T-cell (primary cell): ENCODE results near the gene CYP27B1. TPM values are rescaled to one million over a fixed set of nuclear protein-coding genes. Genes with fewer than 3 reads are reported as not detected.

Experiments used
- ATAC-seq, 4 experiments: fragments of 200-7000 bp in 3 of 4; fragments of 150-1000 bp in 1 of 4; cut with Tn5 transposase; replicated peaks in 1 of 4; 1 replicate in 3 of 4; 2 replicates in 1 of 4; pipeline ENCODE4 v1.10.0; 2021; ENCODE audit warnings: moderate library complexity in 3 of 4, mild to moderate bottlenecking in 2 of 4, moderate number of reproducible peaks in 1 of 4
- CTCF ChIA-PET, 2 donors: fragments of 300-600 bp; sonication (Branson Sonifier 250); formaldehyde crosslinking; loops; one replicate each; lab custom pipeline; 2022; ENCODE audit warnings: antibody characterized with exemption in 2 of 2; lab: Charles Lee
- POLR2A ChIA-PET, 2 donors: fragments of 300-600 bp; sonication (Branson Sonifier 250); formaldehyde crosslinking; loops; one replicate each; lab custom pipeline; 2022; ENCODE audit warnings: antibody characterized with exemption in 2 of 2; lab: Charles Lee
- DNase-seq, 35 experiments: peaks; one replicate each; pipeline versions ENCODE4 v3.0.0 to v3.0.0-alpha.2; 2013 to 2023
- H3K27ac ChIP-seq: one replicate; pipeline ENCODE4 v1.5.1; 2013; ENCODE audit warnings: low read length
- H3K27me3 ChIP-seq, 2 experiments: replicated peaks in 1 of 2; 1 replicate in 1 of 2; 2 replicates in 1 of 2; pipeline versions ENCODE4 v1.6.1 to v1.7.0; 2013; ENCODE audit warnings: low read length in 1 of 2, mixed read lengths in 1 of 2; ENCODE audit not compliant: control insufficient read depth in 2 of 2, insufficient read depth in 2 of 2; ENCODE audit errors: extremely low read depth in 1 of 2
- H3K36me3 ChIP-seq, 2 donors: 1 replicate in 1 of 2; 2 replicates in 1 of 2; pipeline versions ENCODE4 v1.6.1 to v1.7.0; 2013; ENCODE audit warnings: low read length in 1 of 2; ENCODE audit not compliant: control insufficient read depth in 2 of 2, insufficient read depth in 1 of 2; ENCODE audit errors: extremely low read depth in 1 of 2
- H3K4me1 ChIP-seq, 2 experiments: 1 replicate in 1 of 2; 2 replicates in 1 of 2; pipeline versions ENCODE4 v1.6.1 to v1.7.0; 2013; ENCODE audit warnings: low read length in 2 of 2, mixed read lengths in 1 of 2; ENCODE audit not compliant: insufficient read depth in 2 of 2, control insufficient read depth in 1 of 2; ENCODE audit errors: extremely low read depth in 1 of 2
- H3K4me3 ChIP-seq, 2 donors: 1 replicate in 1 of 2; 2 replicates in 1 of 2; pipeline versions ENCODE4 v1.5.1 to v1.7.0; 2013; ENCODE audit warnings: mild to moderate bottlenecking in 2 of 2, low read length in 1 of 2, moderate library complexity in 1 of 2; ENCODE audit not compliant: control insufficient read depth in 1 of 2; ENCODE audit errors: extremely low read depth in 1 of 2
- H3K9me3 ChIP-seq: 2 replicates; pipeline ENCODE4 v1.7.0; 2013
- H3K27ac Mint-ChIP-seq, 2 donors: one replicate each; pipeline ENCODE4 v1.8.0; 2020 to 2021; ENCODE audit warnings: mild to moderate bottlenecking in 2 of 2, mixed read lengths in 2 of 2
- H3K27me3 Mint-ChIP-seq, 2 donors: one replicate each; pipeline ENCODE4 v1.8.0; 2021 to 2022; ENCODE audit warnings: mixed read lengths in 2 of 2
- H3K36me3 Mint-ChIP-seq: one replicate; pipeline ENCODE4 v1.8.0; 2021; ENCODE audit warnings: mixed read lengths
- H3K4me1 Mint-ChIP-seq, 3 donors: one replicate each; pipeline ENCODE4 v1.8.0; 2020 to 2022; ENCODE audit warnings: mixed read lengths in 3 of 3, mild to moderate bottlenecking in 1 of 3
- H3K4me3 Mint-ChIP-seq, 3 donors: one replicate each; pipeline ENCODE4 v1.8.0; 2020 to 2022; ENCODE audit warnings: mild to moderate bottlenecking in 3 of 3, mixed read lengths in 3 of 3, moderate library complexity in 3 of 3
- H3K9me3 Mint-ChIP-seq, 3 donors: one replicate each; pipeline ENCODE4 v1.8.0; 2020 to 2022; ENCODE audit warnings: mixed read lengths in 3 of 3
- WGBS: methylation state at CpG from one replicate; pipeline ENCODE4 v1.1.5; 2013; ENCODE audit warnings: missing lambda C conversion rate; ENCODE audit not compliant: insufficient coverage; 5-methylcytosine and 5-hydroxymethylcytosine counted together
- total RNA-seq, 35 experiments: library from RNA in 6 of 35; stranded (reverse) in 6 of 35; fragments of 120-200 nt in 1 of 35; gene quantifications; one replicate each; pipeline versions ENCODE4 v1.2.1 to v1.2.4 and lab custom pipeline; 2013 to 2026

CYP27B1 gene
- total RNA-seq, 5 donors from 2014 or later (not counting 1 experiment from before 2014, with no cell fraction given), result 0.76 to 2.1 (median 1.2) TPM

GRCh38 chr12:57781801-57782200 lies 14.9 kb upstream of the CYP27B1 start:
- H3K9me3 ChIP-seq, result no peaks in the 10 kb centered on the region
- POLR2A ChIA-PET, result interaction anchor here (0.5 to 0.8 kb wide), 5 partner anchors 8 to 138 kb away, joined by 3 read pairs; no protein-coding TSS in a partner anchor
- 54% methylated on average over 2 of the region's 2 CpGs for WGBS
- ATAC-seq (no peak), DNase-seq (peak in 1 of 35 experiments; percentile 19)
- no peaks in the 10 kb centered on the region for H3K27me3 Mint-ChIP-seq
- H3K27me3 ChIP-seq, result no peaks in the 10 kb centered on the region
- peak overlapping the region; percentile 7 to 100 (median 17) for H3K4me3 Mint-ChIP-seq
- H3K27ac Mint-ChIP-seq, result peak overlapping the region; percentile 97 to 99
- peak overlapping the region; percentile 75 for H3K27ac ChIP-seq
- peaks cover 0 to 20% of the 10 kb centered on the region in 2 donors for H3K36me3 ChIP-seq
- CTCF ChIA-PET, result interaction anchor here (0.9 to 2.8 kb wide), 10 partner anchors 10 to 117 kb away, joined by 3 to 14 read pairs (median 4); partner anchors contain the start of genes EEF1AKMT3 (in 1 of the 2) and METTL1 (in 1 of the 2)
- no peak overlapping the region for H3K4me3 ChIP-seq
- H3K9me3 Mint-ChIP-seq, result no peaks in the 10 kb centered on the region
- H3K36me3 Mint-ChIP-seq, result peaks cover 15% of the 10 kb centered on the region
- H3K4me1 ChIP-seq, result peaks cover 22 to 46% of the 10 kb centered on the region in 2 experiments
- peaks cover 50 to 58% (median 52%) of the 10 kb centered on the region in 3 donors for H3K4me1 Mint-ChIP-seq

GRCh38 chr12:57781244-57781643 lies 14.4 kb upstream of the CYP27B1 start:
- Histone ChIP-seq H3K36me3 (peaks cover 0 to 14% of the 10 kb centered on the region in 2 donors), H3K27me3 (no peaks in the 10 kb centered on the region), H3K9me3 (no peaks in the 10 kb centered on the region), H3K4me1 (peaks cover 22 to 46% of the 10 kb centered on the region in 2 experiments), H3K4me3 (no peak overlapping the region), H3K27ac (peak overlapping the region; percentile 75)
- Mint-ChIP-seq H3K27ac (peak overlapping the region; percentile 97 to 99), H3K27me3 (no peaks in the 10 kb centered on the region), H3K36me3 (peaks cover 11% of the 10 kb centered on the region), H3K9me3 (no peaks in the 10 kb centered on the region), H3K4me3 (peak overlapping the region in 2 of 3 donors; percentile 7 to 100), H3K4me1 (peaks cover 48 to 55% (median 49%) of the 10 kb centered on the region in 3 donors)
- WGBS, result 86% methylated on average over 1 of the region's 3 CpGs
- ChIA-PET CTCF (interaction anchor here (0.9 to 2.8 kb wide), 10 partner anchors 9 to 118 kb away, joined by 3 to 14 read pairs (median 4); partner anchors contain the start of genes EEF1AKMT3 (in 1 of the 2) and METTL1 (in 1 of the 2)), POLR2A (interaction anchor here (0.5 to 0.8 kb wide), 5 partner anchors 8 to 116 kb away, joined by 3 read pairs; no protein-coding TSS in a partner anchor)
- DNase-seq (peak in 1 of 35 experiments; percentile 55), ATAC-seq (peak in 2 of 4 experiments; percentile 27 to 32)

- no peak overlapping the region for H3K4me3 ChIP-seq
- no peaks in the 10 kb centered on the region for H3K9me3 ChIP-seq
- peak overlapping the region; percentile 75 for H3K27ac ChIP-seq
- ATAC-seq (no peak), DNase-seq (no peak)
- WGBS, result 81% methylated on average over 4 of the region's 4 CpGs
- H3K4me1 Mint-ChIP-seq, result peaks cover 44 to 56% (median 46%) of the 10 kb centered on the region in 3 donors
- H3K36me3 Mint-ChIP-seq, result peaks cover 13% of the 10 kb centered on the region
- H3K27me3 ChIP-seq, result no peaks in the 10 kb centered on the region
- CTCF ChIA-PET, result interaction anchor here in 1 of 2 donors (1.2 to 1.4 kb wide), 3 partner anchors 8 to 24 kb away, joined by 3 to 7 read pairs (median 4); partner anchors contain the start of genes EEF1AKMT3 and METTL1
- H3K27ac Mint-ChIP-seq, result peak overlapping the region; percentile 97 to 99
- POLR2A ChIA-PET, result no interaction called here
- peaks cover 0 to 9% of the 10 kb centered on the region in 2 donors for H3K36me3 ChIP-seq
- H3K4me3 Mint-ChIP-seq, result peak overlapping the region in 1 of 3 donors; percentile 100
- H3K27me3 Mint-ChIP-seq, result no peaks in the 10 kb centered on the region
- no peaks in the 10 kb centered on the region for H3K9me3 Mint-ChIP-seq
- H3K4me1 ChIP-seq, result peaks cover 22 to 46% of the 10 kb centered on the region in 2 experiments
These were observed 13.5 kb upstream of the CYP27B1 start for GRCh38 chr12:57780284-57780897.

GRCh38 chr12:57779736-57780135 lies 12.9 kb upstream of the CYP27B1 start:
- H3K27ac Mint-ChIP-seq, result peak overlapping the region; percentile 87 to 99
- Histone ChIP-seq H3K27me3 (no peaks in the 10 kb centered on the region), H3K4me3 (no peak overlapping the region), H3K27ac (peak overlapping the region; percentile 75), H3K9me3 (no peaks in the 10 kb centered on the region), H3K36me3 (peaks cover 0 to 5% of the 10 kb centered on the region in 2 donors), H3K4me1 (peaks cover 22 to 46% of the 10 kb centered on the region in 2 experiments)
- ChIA-PET POLR2A (no interaction called here), CTCF (interaction anchor here (0.5 to 1.2 kb wide), 3 partner anchors 23 to 125 kb away, joined by 3 to 4 read pairs (median 3); no protein-coding TSS in a partner anchor)
- H3K36me3 Mint-ChIP-seq, result peaks cover 13% of the 10 kb centered on the region
- DNase-seq (no peak), ATAC-seq (no peak)
- H3K9me3 Mint-ChIP-seq, result no peaks in the 10 kb centered on the region
- WGBS, result 80% methylated on average over 1 of the region's 1 CpG
- H3K4me1 Mint-ChIP-seq, result peaks cover 44 to 56% (median 46%) of the 10 kb centered on the region in 3 donors
- H3K4me3 Mint-ChIP-seq, result peak overlapping the region in 1 of 3 donors; percentile 42
- H3K27me3 Mint-ChIP-seq, result no peaks in the 10 kb centered on the region

- H3K4me3 Mint-ChIP-seq, result no peak overlapping the region
- no peaks in the 10 kb centered on the region for H3K27me3 Mint-ChIP-seq
- no peak for ATAC-seq
- peaks cover 15 to 42% of the 10 kb centered on the region in 2 experiments for H3K4me1 ChIP-seq
- peaks cover 9% of the 10 kb centered on the region for H3K36me3 Mint-ChIP-seq
- no peak overlapping the region for H3K4me3 ChIP-seq
- no peaks in the 10 kb centered on the region for H3K9me3 Mint-ChIP-seq
- POLR2A ChIA-PET, result no interaction called here
- H3K4me1 Mint-ChIP-seq, result peaks cover 40 to 51% (median 42%) of the 10 kb centered on the region in 3 donors
- no peaks in the 10 kb centered on the region for H3K27me3 ChIP-seq
- H3K27ac ChIP-seq, result no peak overlapping the region
- no peak for DNase-seq
- 100% methylated on average over 3 of the region's 7 CpGs for WGBS
- H3K27ac Mint-ChIP-seq, result no peak overlapping the region
- H3K36me3 ChIP-seq, result peaks cover 0 to 3% of the 10 kb centered on the region in 2 donors
- CTCF ChIA-PET, result interaction anchor here in 1 of 2 donors (0.6 to 0.7 kb wide), 2 partner anchors 57 to 100 kb away, joined by 3 to 5 read pairs; no protein-coding TSS in a partner anchor
- H3K9me3 ChIP-seq, result no peaks in the 10 kb centered on the region
These were observed 11.0 kb upstream of the CYP27B1 start for GRCh38 chr12:57777911-57778310.

- peaks cover 35 to 47% (median 40%) of the 10 kb centered on the region in 3 donors for H3K4me1 Mint-ChIP-seq
- Histone ChIP-seq H3K9me3 (no peaks in the 10 kb centered on the region), H3K27me3 (no peaks in the 10 kb centered on the region), H3K4me3 (no peak overlapping the region), H3K27ac (no peak overlapping the region), H3K4me1 (peaks cover 17 to 45% of the 10 kb centered on the region in 2 experiments), H3K36me3 (peaks cover 0 to 3% of the 10 kb centered on the region in 2 donors)
- ChIA-PET POLR2A (no interaction called here), CTCF (interaction anchor here in 1 of 2 donors (0.7 kb wide), 1 partner anchor 58 kb away, joined by 5 read pairs; no protein-coding TSS in a partner anchor)
- 97% methylated on average over 3 of the region's 7 CpGs for WGBS
- DNase-seq (no peak), ATAC-seq (no peak)
- H3K27me3 Mint-ChIP-seq, result no peaks in the 10 kb centered on the region
- H3K36me3 Mint-ChIP-seq, result peaks cover 6% of the 10 kb centered on the region
- H3K4me3 Mint-ChIP-seq, result no peak overlapping the region
- H3K27ac Mint-ChIP-seq, result no peak overlapping the region
- H3K9me3 Mint-ChIP-seq, result no peaks in the 10 kb centered on the region
These were observed 10.5 kb upstream of the CYP27B1 start for GRCh38 chr12:57777367-57777766.
